ENCODE results near the gene LRP2.
"Not testable (repeated sequence)": the region's sequence is repeated elsewhere in the genome, so short reads cannot be mapped to it uniquely, and the experiment has no call there.

Gene LRP2

GRCh38 chr2:169160926-169161481, 201.3 kb downstream of the LRP2 start:
- Histone ChIP-seq H3K27me3 (ENCODE audit: control insufficient read depth, insufficient read depth, low read length) (no peaks in the 10 kb centered on the region), H3K27ac (ENCODE audit: low read length) (no peak overlapping the region), H3K9me3 (ENCODE audit: control insufficient read depth, low read depth, low read length) (no peaks in the 10 kb centered on the region), H3K4me3 (ENCODE audit: low read length) (no peak overlapping the region), H3K36me3 (ENCODE audit: control insufficient read depth, low read depth, low read length) (no peaks in the 10 kb centered on the region), H3K9ac (ENCODE audit: low read length) (no peak overlapping the region), H3K4me1 (ENCODE audit: control insufficient read depth, low read depth, low read length) (no peaks in the 10 kb centered on the region)

- Histone ChIP-seq H3K4me1 (ENCODE audit: control insufficient read depth, low read depth, low read length) (no peaks in the 10 kb centered on the region), H3K27ac (ENCODE audit: low read length) (no peak overlapping the region), H3K9me3 (ENCODE audit: control insufficient read depth, low read depth, low read length) (no peaks in the 10 kb centered on the region), H3K36me3 (ENCODE audit: control insufficient read depth, low read depth, low read length) (no peaks in the 10 kb centered on the region), H3K4me3 (ENCODE audit: low read length) (no peak overlapping the region), H3K27me3 (ENCODE audit: control insufficient read depth, insufficient read depth, low read length) (no peaks in the 10 kb centered on the region), H3K9ac (ENCODE audit: low read length) (no peak overlapping the region)
These were observed 202.6 kb downstream of the LRP2 start for GRCh38 chr2:169159686-169160085.

DNA sequence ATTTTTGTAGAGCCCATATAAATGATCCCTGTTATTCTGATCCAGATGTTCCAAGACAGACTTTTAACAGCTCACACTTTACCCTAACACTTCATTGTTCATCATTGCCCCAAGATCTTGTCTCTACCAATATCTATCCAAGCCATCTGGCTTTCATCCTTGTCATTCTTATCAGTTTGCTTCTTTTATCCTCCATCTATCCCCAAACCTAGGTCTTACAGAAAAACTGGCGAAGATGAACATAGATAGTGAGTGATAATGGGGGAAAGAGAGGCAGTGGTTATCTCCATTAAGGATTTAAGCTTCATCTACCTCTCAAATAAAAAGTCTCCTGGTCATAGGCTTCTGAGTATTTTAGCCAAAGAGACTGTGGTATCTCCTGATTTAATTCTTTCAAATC, 203.5 kb downstream of the LRP2 start:
- Histone ChIP-seq H3K36me3 (ENCODE audit: control insufficient read depth, low read depth, low read length) (no peaks in the 10 kb centered on the region), H3K9me3 (ENCODE audit: control insufficient read depth, low read depth, low read length) (no peaks in the 10 kb centered on the region), H3K4me1 (ENCODE audit: control insufficient read depth, low read depth, low read length) (no peaks in the 10 kb centered on the region), H3K27me3 (ENCODE audit: control insufficient read depth, insufficient read depth, low read length) (no peaks in the 10 kb centered on the region), H3K9ac (ENCODE audit: low read length) (no peak overlapping the region), H3K4me3 (ENCODE audit: low read length) (no peak overlapping the region), H3K27ac (ENCODE audit: low read length) (no peak overlapping the region)

DNA sequence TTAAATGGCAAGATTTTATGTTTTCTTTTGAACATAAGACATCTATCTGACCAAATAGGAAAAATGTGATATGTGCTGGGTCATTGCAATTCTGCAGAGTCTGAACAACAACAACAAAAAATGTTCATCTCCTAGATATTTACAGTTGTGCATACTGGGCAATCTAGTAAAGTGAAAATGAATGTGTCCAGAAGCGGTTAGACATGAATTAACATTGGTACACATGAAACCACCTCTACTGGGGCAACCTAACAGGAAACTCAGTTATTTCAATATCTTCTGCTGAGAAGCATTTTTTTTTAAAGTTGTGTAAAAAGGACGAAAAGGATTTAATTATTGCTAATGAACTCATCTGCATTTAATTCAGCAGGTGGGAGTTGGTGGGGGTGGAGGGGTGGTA, 216.1 kb downstream of the LRP2 start:
- H3K9ac ChIP-seq (ENCODE audit: low read length) = no peak overlapping the region
- H3K27ac ChIP-seq (ENCODE audit: low read length) = no peak overlapping the region
- no peaks in the 10 kb centered on the region for H3K36me3 ChIP-seq (ENCODE audit: control insufficient read depth, low read depth, low read length)
- no peaks in the 10 kb centered on the region for H3K9me3 ChIP-seq (ENCODE audit: control insufficient read depth, low read depth, low read length)
- H3K27me3 ChIP-seq (ENCODE audit: control insufficient read depth, insufficient read depth, low read length) = no peaks in the 10 kb centered on the region
- no peak overlapping the region for H3K4me3 ChIP-seq (ENCODE audit: low read length)
- no peaks in the 10 kb centered on the region for H3K4me1 ChIP-seq (ENCODE audit: control insufficient read depth, low read depth, low read length)

DNA sequence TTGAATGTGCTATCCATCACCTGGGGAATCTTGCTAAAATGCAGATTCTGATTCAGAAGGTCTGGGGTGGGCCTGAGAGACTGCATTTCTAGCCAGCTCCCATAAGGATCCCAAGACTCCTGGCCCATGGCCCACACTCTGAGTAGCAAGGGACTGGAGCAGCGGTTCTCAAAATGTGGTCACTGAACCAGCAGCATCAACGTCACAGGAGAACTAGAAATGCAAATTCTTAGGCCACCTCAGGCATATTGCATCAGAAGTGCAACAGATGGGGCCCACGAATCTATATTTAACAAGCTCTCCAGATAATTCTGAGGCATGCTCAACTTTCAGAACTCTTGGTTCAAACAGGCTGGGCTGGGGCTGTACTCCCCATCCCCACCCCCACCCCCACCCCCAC, 218.3 kb downstream of the LRP2 start:
- H3K27me3 ChIP-seq (ENCODE audit: control insufficient read depth, insufficient read depth, low read length) = no peaks in the 10 kb centered on the region
- H3K27ac ChIP-seq (ENCODE audit: low read length) = no peak overlapping the region
- no peak overlapping the region for H3K4me3 ChIP-seq (ENCODE audit: low read length)
- no peaks in the 10 kb centered on the region for H3K9me3 ChIP-seq (ENCODE audit: control insufficient read depth, low read depth, low read length)
- H3K4me1 ChIP-seq (ENCODE audit: control insufficient read depth, low read depth, low read length) = peaks cover 19% of the 10 kb centered on the region
- no peaks in the 10 kb centered on the region for H3K36me3 ChIP-seq (ENCODE audit: control insufficient read depth, low read depth, low read length)
- H3K9ac ChIP-seq (ENCODE audit: low read length) = no peak overlapping the region

GRCh38 chr2:169141713-169142352, 220.5 kb downstream of the LRP2 start:
- Histone ChIP-seq H3K4me3 (ENCODE audit: low read length) (no peak overlapping the region), H3K27ac (ENCODE audit: low read length) (no peak overlapping the region), H3K9me3 (ENCODE audit: control insufficient read depth, low read depth, low read length) (no peaks in the 10 kb centered on the region), H3K27me3 (ENCODE audit: control insufficient read depth, insufficient read depth, low read length) (no peaks in the 10 kb centered on the region), H3K4me1 (ENCODE audit: control insufficient read depth, low read depth, low read length) (peaks cover 20% of the 10 kb centered on the region), H3K9ac (ENCODE audit: low read length) (no peak overlapping the region), H3K36me3 (ENCODE audit: control insufficient read depth, low read depth, low read length) (no peaks in the 10 kb centered on the region)

- Histone ChIP-seq H3K9me3 (ENCODE audit: control insufficient read depth, low read depth, low read length) (no peaks in the 10 kb centered on the region), H3K27me3 (ENCODE audit: control insufficient read depth, insufficient read depth, low read length) (no peaks in the 10 kb centered on the region), H3K36me3 (ENCODE audit: control insufficient read depth, low read depth, low read length) (no peaks in the 10 kb centered on the region), H3K4me3 (ENCODE audit: low read length) (peak overlapping the region; percentile 12), H3K9ac (ENCODE audit: low read length) (no peak overlapping the region), H3K27ac (ENCODE audit: low read length) (no peak overlapping the region), H3K4me1 (ENCODE audit: control insufficient read depth, low read depth, low read length) (peaks cover 20% of the 10 kb centered on the region)
These were observed 222.2 kb downstream of the LRP2 start for GRCh38 chr2:169139993-169140767.

DNA sequence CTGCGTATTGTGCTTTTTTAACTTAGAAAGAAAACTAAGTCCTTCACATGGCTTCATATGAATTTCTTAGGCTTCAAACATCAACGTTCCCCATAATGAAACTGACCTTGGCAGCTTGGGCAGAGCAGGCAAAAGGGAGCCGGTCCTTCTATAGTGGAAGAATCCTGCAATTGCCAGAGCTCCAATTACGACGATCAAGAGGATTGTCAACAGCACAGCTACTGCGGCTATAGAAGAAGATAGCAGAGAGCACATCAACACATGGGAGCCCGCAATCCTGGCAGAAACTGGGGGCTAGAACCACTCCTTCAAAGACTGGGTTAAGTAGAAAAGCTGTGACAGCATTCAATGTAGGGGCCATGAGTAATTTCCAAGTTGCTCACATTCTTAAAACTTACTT, 223.2 kb downstream of the LRP2 start:
- H3K4me3 ChIP-seq (ENCODE audit: low read length) = no peak overlapping the region
- no peaks in the 10 kb centered on the region for H3K9me3 ChIP-seq (ENCODE audit: control insufficient read depth, low read depth, low read length)
- no peak overlapping the region for H3K9ac ChIP-seq (ENCODE audit: low read length)
- no peaks in the 10 kb centered on the region for H3K36me3 ChIP-seq (ENCODE audit: control insufficient read depth, low read depth, low read length)
- H3K4me1 ChIP-seq (ENCODE audit: control insufficient read depth, low read depth, low read length) = peaks cover 20% of the 10 kb centered on the region
- no peaks in the 10 kb centered on the region for H3K27me3 ChIP-seq (ENCODE audit: control insufficient read depth, insufficient read depth, low read length)
- no peak overlapping the region for H3K27ac ChIP-seq (ENCODE audit: low read length)

DNA sequence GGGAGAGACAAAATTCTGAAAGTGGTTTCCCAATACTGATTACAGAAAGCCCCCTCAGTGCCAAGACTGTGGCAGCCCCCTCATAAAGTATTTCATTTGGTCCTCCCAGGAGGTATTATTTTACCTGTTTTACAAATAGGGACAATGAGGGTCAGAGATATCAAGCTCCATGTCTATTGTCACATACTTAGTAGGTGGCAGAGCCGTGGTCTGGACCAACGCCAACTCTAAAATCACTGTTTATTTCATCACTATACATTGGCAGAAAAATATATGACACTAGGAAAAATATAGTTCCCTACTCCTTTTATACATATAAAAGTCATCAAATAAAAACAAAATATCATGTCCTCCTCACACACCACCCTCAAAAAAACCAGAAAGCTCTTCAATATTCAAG, 224.4 kb downstream of the LRP2 start:
- no peaks in the 10 kb centered on the region for H3K9me3 ChIP-seq (ENCODE audit: control insufficient read depth, low read depth, low read length)
- H3K4me3 ChIP-seq (ENCODE audit: low read length) = no peak overlapping the region
- H3K9ac ChIP-seq (ENCODE audit: low read length) = no peak overlapping the region
- no peaks in the 10 kb centered on the region for H3K27me3 ChIP-seq (ENCODE audit: control insufficient read depth, insufficient read depth, low read length)
- H3K27ac ChIP-seq (ENCODE audit: low read length) = no peak overlapping the region
- H3K4me1 ChIP-seq (ENCODE audit: control insufficient read depth, low read depth, low read length) = peaks cover 20% of the 10 kb centered on the region
- H3K36me3 ChIP-seq (ENCODE audit: control insufficient read depth, low read depth, low read length) = no peaks in the 10 kb centered on the region

GRCh38 chr2:169136885-169137534, 225.3 kb downstream of the LRP2 start:
- Histone ChIP-seq H3K4me3 (ENCODE audit: low read length) (no peak overlapping the region), H3K4me1 (ENCODE audit: control insufficient read depth, low read depth, low read length) (peaks cover 20% of the 10 kb centered on the region), H3K36me3 (ENCODE audit: control insufficient read depth, low read depth, low read length) (no peaks in the 10 kb centered on the region), H3K9ac (ENCODE audit: low read length) (no peak overlapping the region), H3K27ac (ENCODE audit: low read length) (no peak overlapping the region), H3K9me3 (ENCODE audit: control insufficient read depth, low read depth, low read length) (no peaks in the 10 kb centered on the region), H3K27me3 (ENCODE audit: control insufficient read depth, insufficient read depth, low read length) (no peaks in the 10 kb centered on the region)

DNA sequence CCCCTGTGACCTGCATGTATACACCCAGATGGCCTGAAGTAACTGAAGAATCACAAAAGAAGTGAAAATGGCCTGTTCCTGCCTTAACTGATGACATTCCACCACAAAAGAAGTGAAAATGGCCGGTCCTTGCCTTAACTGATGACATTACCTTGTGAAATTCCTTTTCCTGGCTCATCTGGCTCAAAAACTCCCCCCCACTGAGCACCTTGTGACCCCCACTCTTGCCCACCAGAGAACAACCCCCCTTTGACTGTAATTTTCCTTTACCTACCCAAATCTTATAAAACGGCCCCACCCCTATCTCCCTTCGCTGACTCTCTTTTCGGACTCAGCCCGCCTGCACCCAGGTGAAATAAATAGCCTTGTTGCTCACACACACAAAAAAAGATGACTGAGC, 225.9 kb downstream of the LRP2 start:
- H3K9ac ChIP-seq (ENCODE audit: low read length); H3K4me3 ChIP-seq (ENCODE audit: low read length); H3K36me3 ChIP-seq (ENCODE audit: control insufficient read depth, low read depth, low read length); H3K27me3 ChIP-seq (ENCODE audit: control insufficient read depth, insufficient read depth, low read length); H3K27ac ChIP-seq (ENCODE audit: low read length); H3K9me3 ChIP-seq (ENCODE audit: control insufficient read depth, low read depth, low read length): not testable (repeated sequence)
- H3K4me1 ChIP-seq (ENCODE audit: control insufficient read depth, low read depth, low read length) = peaks cover 20% of the 10 kb centered on the region

Measured in iPS-18a (cell line).